GM21576 (cell line): ENCODE results near the gene ELMO1.
"Not testable (repeated sequence)": the region's sequence is repeated elsewhere in the genome, so short reads cannot be mapped to it uniquely, and the experiment has no call there.

Source experiments
- ATAC-seq: cut with Tn5 transposase; IDR thresholded peaks from one replicate; pipeline ENCODE4 v1.9.1; 2021; ENCODE audit warnings: mild to moderate bottlenecking, moderate library complexity; ENCODE audit not compliant: unreplicated experiment

Gene ELMO1

GRCh38 chr7:36995776-36996175 lies 452.9 kb downstream of the ELMO1 start:
- no peak for ATAC-seq

- no peak for ATAC-seq
Observed at GRCh38 chr7:36994456-36995112, 454.1 kb downstream of the ELMO1 start.

- ATAC-seq: no peak
Observed at GRCh38 chr7:36986948-36987724, 461.5 kb downstream of the ELMO1 start.

GRCh38 chr7:36986511-36986933 lies 462.1 kb downstream of the ELMO1 start:
- ATAC-seq: no peak

GRCh38 chr7:36985866-36986400 lies 462.7 kb downstream of the ELMO1 start:
- ATAC-seq: no peak

- ATAC-seq: no peak
Observed at GRCh38 chr7:36985316-36985715, 463.3 kb downstream of the ELMO1 start.

- no peak for ATAC-seq
Observed at GRCh38 chr7:36984710-36985312, 463.9 kb downstream of the ELMO1 start.

GRCh38 chr7:36984041-36984521 lies 464.6 kb downstream of the ELMO1 start:
- no peak for ATAC-seq

- no peak for ATAC-seq
Observed at GRCh38 chr7:36982766-36983165, 465.9 kb downstream of the ELMO1 start.

GRCh38 chr7:36979810-36980248 lies 468.8 kb downstream of the ELMO1 start:
- ATAC-seq: no peak

GRCh38 chr7:36978461-36978860 lies 470.2 kb downstream of the ELMO1 start:
- ATAC-seq: no peak

- no peak for ATAC-seq
Observed at GRCh38 chr7:36977878-36978277, 470.8 kb downstream of the ELMO1 start.

GRCh38 chr7:36973534-36973933 lies 475.1 kb downstream of the ELMO1 start:
- not testable (repeated sequence) for ATAC-seq

GRCh38 chr7:36972140-36972518 lies 476.5 kb downstream of the ELMO1 start:
- no peak for ATAC-seq

GRCh38 chr7:36971515-36972139 lies 477.0 kb downstream of the ELMO1 start:
- no peak for ATAC-seq

GRCh38 chr7:36970551-36971514 lies 477.8 kb downstream of the ELMO1 start:
- no peak for ATAC-seq

GRCh38 chr7:36969376-36969775 lies 479.3 kb downstream of the ELMO1 start:
- no peak for ATAC-seq

GRCh38 chr7:36967387-36967786 lies 481.3 kb downstream of the ELMO1 start:
- ATAC-seq: no peak

- no peak for ATAC-seq
Observed at GRCh38 chr7:36966636-36967035, 482.0 kb downstream of the ELMO1 start.

- ATAC-seq: no peak
Observed at GRCh38 chr7:36966039-36966438, 482.6 kb downstream of the ELMO1 start.
